Measurements from ENCODE around the gene PHF2.

The PHF2 gene

GRCh38 chr9:93644397-93645088, 68.2 kb downstream of the PHF2 start:
- FAIRE-seq (no peak), DNase-seq (ENCODE audit: insufficient read length, low spot score) (no peak)
- no peak for TF ChIP-seq CTCF (IDR thresholded peaks at IDR 0.05; ENCODE audit: insufficient read depth, missing control alignments)

GRCh38 chr9:93645149-93645889, 68.9 kb downstream of the PHF2 start:
- TF ChIP-seq CTCF (IDR thresholded peaks at IDR 0.05; ENCODE audit: insufficient read depth, missing control alignments), result no peak
- DNase-seq (ENCODE audit: insufficient read length, low spot score) (no peak), FAIRE-seq (no peak)

GRCh38 chr9:93645921-93646639, 69.7 kb downstream of the PHF2 start:
- DNase-seq (ENCODE audit: insufficient read length, low spot score), result no peak
- no peak for FAIRE-seq
- TF ChIP-seq CTCF (IDR thresholded peaks at IDR 0.05; ENCODE audit: insufficient read depth, missing control alignments), result no peak

GRCh38 chr9:93646640-93647178, 70.3 kb downstream of the PHF2 start:
- TF ChIP-seq CTCF (IDR thresholded peaks at IDR 0.05; ENCODE audit: insufficient read depth, missing control alignments), result no peak
- no peak for DNase-seq (ENCODE audit: insufficient read length, low spot score)
- FAIRE-seq, result no peak

- FAIRE-seq (no peak), DNase-seq (ENCODE audit: insufficient read length, low spot score) (no peak)
- no peak for TF ChIP-seq CTCF (IDR thresholded peaks at IDR 0.05; ENCODE audit: insufficient read depth, missing control alignments)
Observed at GRCh38 chr9:93648181-93648580, 71.8 kb downstream of the PHF2 start.

- TF ChIP-seq CTCF (IDR thresholded peaks at IDR 0.05; ENCODE audit: insufficient read depth, missing control alignments), result no peak
- no peak for FAIRE-seq
- no peak for DNase-seq (ENCODE audit: insufficient read length, low spot score)
Observed at GRCh38 chr9:93648836-93649235, 72.5 kb downstream of the PHF2 start.

Measured in D721Med (cell line).